Measurements from ENCODE around the gene LBP.

- TF ChIP-seq CTCF (IDR thresholded peaks at IDR 0.05) = no peak
- TF ChIP-seq POLR2A (IDR thresholded peaks at IDR 0.05) = no peak
Measured at GRCh38 chr20:38298768-38299288, 47.5 kb upstream of the LBP start.
